ENCODE data around the gene ZBTB7A.

ZBTB7A gene

DNA sequence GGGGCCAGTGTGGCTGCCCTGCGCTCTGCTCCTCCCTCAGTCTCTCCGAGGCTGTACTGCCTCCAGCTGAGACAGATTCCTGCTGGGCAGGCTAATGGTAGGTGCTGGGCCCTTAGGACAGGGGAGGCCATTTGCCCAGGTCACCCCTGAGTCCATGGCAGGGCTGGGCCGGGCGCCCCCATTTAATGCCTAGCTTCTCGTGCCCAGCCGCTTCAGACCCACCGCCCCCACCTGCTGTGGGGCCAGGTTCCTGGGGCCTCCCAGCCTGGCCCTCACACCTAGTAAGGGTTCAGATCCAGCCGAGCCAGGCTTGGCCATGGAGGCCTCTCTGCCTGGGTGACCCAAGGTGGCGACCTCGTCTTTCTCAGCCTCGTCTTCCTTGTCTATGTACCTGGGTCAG lies 41.4 kb downstream of the ZBTB7A start:
- Histone ChIP-seq H2BK15ac (replicated peaks; ENCODE audit: low read depth) (no peak overlapping the region), H3K23ac (ENCODE audit: low read length) (no peak overlapping the region), H4K5ac (ENCODE audit: low read length) (no peak overlapping the region), H3K36me3 (ENCODE audit: control insufficient read depth, insufficient read depth, low read length) (no peaks in the 10 kb centered on the region), H3K18ac (ENCODE audit: low read length) (no peak overlapping the region), H4K8ac (ENCODE audit: low read depth, low read length) (no peak overlapping the region), H3K9ac (ENCODE audit: low read length) (no peak overlapping the region), H3K79me2 (ENCODE audit: control insufficient read depth, insufficient read depth, low read length) (peaks cover 4% of the 10 kb centered on the region), H3K4me3 (ENCODE audit: low read length) (no peak overlapping the region), H3K79me1 (ENCODE audit: low read length) (peaks cover 4% of the 10 kb centered on the region), H3K27me3 (ENCODE audit: insufficient read depth, low read length, poor library complexity) (no peaks in the 10 kb centered on the region), H3K4me2 (ENCODE audit: low read length) (no peak overlapping the region), H3K4ac (ENCODE audit: low read depth, low read length) (no peak overlapping the region), H3K27ac (ENCODE audit: low read depth, low read length) (no peak overlapping the region), H3K56ac (ENCODE audit: low read length) (no peak overlapping the region), H2BK5ac (ENCODE audit: low read length) (no peak overlapping the region), H2BK120ac (ENCODE audit: low read depth, low read length) (no peak overlapping the region), H2AK5ac (ENCODE audit: low read length) (no peak overlapping the region), H3K4me1 (ENCODE audit: control insufficient read depth, low read depth, low read length) (no peaks in the 10 kb centered on the region)
- DNase-seq: no peak
- no CpG with 5 or more reads among the region's 11 CpGs for WGBS (ENCODE audit: extremely low coverage, insufficient coverage, low lambda C conversion rate)

DNA sequence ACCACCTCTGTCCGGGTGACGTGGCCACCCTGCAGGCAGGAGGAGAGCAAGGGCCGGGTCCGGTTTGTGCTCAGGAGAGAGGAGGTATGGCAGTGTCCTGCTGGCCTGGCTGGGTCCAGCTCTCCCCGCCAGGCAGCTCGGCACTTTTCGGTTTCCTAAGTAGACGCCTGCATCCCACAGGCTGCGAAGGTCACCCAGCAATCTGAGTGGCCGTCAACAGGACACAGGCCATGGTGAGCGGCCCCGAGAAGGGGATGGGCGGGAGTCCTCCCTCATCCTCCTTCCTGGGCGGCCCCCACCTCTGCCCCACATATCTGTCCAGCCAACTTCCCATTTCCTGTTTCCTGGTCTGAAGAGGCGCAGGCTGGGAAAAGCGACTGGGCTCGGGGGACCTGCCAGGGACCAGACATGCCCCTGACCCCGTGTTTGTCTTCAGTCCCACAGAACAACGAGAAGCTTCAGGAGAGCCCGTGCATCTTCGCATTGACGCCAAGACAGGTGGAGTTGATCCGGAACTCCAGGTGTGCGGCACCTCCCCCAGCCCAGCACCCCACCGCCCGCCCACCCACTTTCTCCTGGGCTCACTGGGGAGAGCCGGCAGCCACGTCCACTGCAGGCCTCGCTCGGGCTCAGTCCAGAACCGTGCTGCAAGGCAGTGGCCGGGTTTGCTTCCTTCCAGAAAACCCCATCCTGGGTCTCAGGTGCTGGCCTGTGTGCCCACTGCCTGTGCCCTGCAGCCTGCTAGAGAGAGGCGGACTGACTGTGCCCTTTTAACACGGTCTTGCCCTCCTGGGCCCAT lies 42.9 kb downstream of the ZBTB7A start:
- no peak overlapping the region for H3K9ac ChIP-seq (ENCODE audit: low read length)
- H3K56ac ChIP-seq (ENCODE audit: low read length): no peak overlapping the region
- no peak overlapping the region for H3K4ac ChIP-seq (ENCODE audit: low read depth, low read length)
- no peak overlapping the region for H3K27ac ChIP-seq (ENCODE audit: low read depth, low read length)
- H3K79me2 ChIP-seq (ENCODE audit: control insufficient read depth, insufficient read depth, low read length): peaks cover 7% of the 10 kb centered on the region
- DNase-seq: no peak
- H3K36me3 ChIP-seq (ENCODE audit: control insufficient read depth, insufficient read depth, low read length): no peaks in the 10 kb centered on the region
- H3K4me3 ChIP-seq (ENCODE audit: low read length): no peak overlapping the region
- no CpG with 5 or more reads among the region's 34 CpGs for whole genome bisulfite sequencing (ENCODE audit: extremely low coverage, insufficient coverage, low lambda C conversion rate)
- no peaks in the 10 kb centered on the region for H3K27me3 ChIP-seq (ENCODE audit: insufficient read depth, low read length, poor library complexity)
- H2BK120ac ChIP-seq (ENCODE audit: low read depth, low read length): no peak overlapping the region
- H4K8ac ChIP-seq (ENCODE audit: low read depth, low read length): no peak overlapping the region
- H2AK5ac ChIP-seq (ENCODE audit: low read length): no peak overlapping the region
- no peak overlapping the region for H3K18ac ChIP-seq (ENCODE audit: low read length)
- H3K4me1 ChIP-seq (ENCODE audit: control insufficient read depth, low read depth, low read length): no peaks in the 10 kb centered on the region
- no peak overlapping the region for H4K5ac ChIP-seq (ENCODE audit: low read length)
- no peak overlapping the region for H3K23ac ChIP-seq (ENCODE audit: low read length)
- no peak overlapping the region for H2BK5ac ChIP-seq (ENCODE audit: low read length)
- H3K4me2 ChIP-seq (ENCODE audit: low read length): no peak overlapping the region
- H3K79me1 ChIP-seq (ENCODE audit: low read length): peaks cover 6% of the 10 kb centered on the region
- no peak overlapping the region for H2BK15ac ChIP-seq (replicated peaks; ENCODE audit: low read depth)

DNA sequence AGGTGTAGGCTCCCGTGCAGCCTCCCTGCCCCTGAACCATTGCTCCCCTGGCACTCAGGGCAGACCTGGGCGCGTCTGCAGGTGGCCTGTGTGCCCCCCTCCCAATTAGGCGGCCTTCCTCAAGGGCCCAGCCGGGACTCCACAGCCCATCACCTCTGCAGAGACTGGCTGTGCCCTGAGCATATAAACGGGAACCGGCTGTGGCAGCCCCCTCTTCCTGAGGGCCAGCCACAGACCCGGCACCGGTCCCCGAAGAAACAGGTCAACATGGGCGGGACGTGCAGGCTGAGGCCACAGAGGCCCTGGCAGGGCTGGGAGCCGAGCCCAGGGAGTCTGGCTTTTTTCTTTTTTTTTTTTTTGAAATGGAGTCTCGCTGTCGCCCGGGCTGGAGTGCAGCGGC lies 47.1 kb downstream of the ZBTB7A start:
- Histone ChIP-seq H3K36me3 (ENCODE audit: control insufficient read depth, insufficient read depth, low read length) (no peaks in the 10 kb centered on the region), H3K27ac (ENCODE audit: low read depth, low read length) (no peak overlapping the region), H2BK120ac (ENCODE audit: low read depth, low read length) (no peak overlapping the region), H3K79me1 (ENCODE audit: low read length) (peaks cover 12% of the 10 kb centered on the region), H2BK5ac (ENCODE audit: low read length) (no peak overlapping the region), H3K4me2 (ENCODE audit: low read length) (no peak overlapping the region), H3K4ac (ENCODE audit: low read depth, low read length) (no peak overlapping the region), H4K8ac (ENCODE audit: low read depth, low read length) (no peak overlapping the region), H4K5ac (ENCODE audit: low read length) (no peak overlapping the region), H3K18ac (ENCODE audit: low read length) (no peak overlapping the region), H3K56ac (ENCODE audit: low read length) (no peak overlapping the region), H3K79me2 (ENCODE audit: control insufficient read depth, insufficient read depth, low read length) (peaks cover 11% of the 10 kb centered on the region), H3K4me1 (ENCODE audit: control insufficient read depth, low read depth, low read length) (no peaks in the 10 kb centered on the region), H2BK15ac (replicated peaks; ENCODE audit: low read depth) (no peak overlapping the region), H3K9ac (ENCODE audit: low read length) (no peak overlapping the region), H2AK5ac (ENCODE audit: low read length) (no peak overlapping the region), H3K27me3 (ENCODE audit: insufficient read depth, low read length, poor library complexity) (no peaks in the 10 kb centered on the region), H3K4me3 (ENCODE audit: low read length) (no peak overlapping the region), H3K23ac (ENCODE audit: low read length) (no peak overlapping the region)
- DNase-seq: no peak
- WGBS (ENCODE audit: extremely low coverage, insufficient coverage, low lambda C conversion rate): no CpG with 5 or more reads among the region's 17 CpGs

DNA sequence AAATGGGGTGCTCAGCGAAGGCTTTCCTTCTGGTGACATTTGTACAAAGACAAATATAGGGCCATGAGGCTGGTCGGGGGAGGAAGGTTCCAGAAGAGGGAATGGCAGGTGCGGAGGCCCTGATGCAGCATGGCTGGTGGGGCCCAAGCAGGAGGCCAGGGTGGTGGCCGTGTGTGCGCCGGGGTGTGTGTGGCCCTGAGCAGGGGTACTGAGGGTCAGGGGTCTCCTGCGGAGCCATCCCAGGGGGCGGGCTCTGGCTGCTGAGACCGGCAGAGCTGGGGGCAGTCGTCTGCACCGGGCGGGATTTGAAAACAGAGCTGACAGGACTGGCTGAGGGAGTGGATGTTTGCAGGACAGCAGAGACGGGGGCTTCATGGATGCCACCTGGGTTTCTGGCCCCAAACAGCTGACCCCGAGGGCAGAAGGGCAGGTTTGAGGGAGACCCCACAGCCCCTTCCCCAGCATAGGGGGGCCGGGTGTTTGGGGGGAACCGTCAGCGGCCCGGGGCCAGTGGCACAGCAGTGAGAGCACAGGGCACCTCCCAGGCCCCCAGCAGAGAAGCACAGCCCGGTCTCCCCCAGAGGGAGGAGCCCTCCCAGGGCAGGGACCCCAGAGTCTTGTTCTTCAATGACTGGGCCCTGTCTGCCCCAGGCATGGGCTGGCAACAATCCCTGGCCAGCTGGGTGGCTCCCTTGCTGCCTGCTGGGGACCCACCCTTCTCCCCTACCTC lies 47.8 kb downstream of the ZBTB7A start:
- DNase-seq: no peak
- Histone ChIP-seq H3K4me3 (ENCODE audit: low read length) (no peak overlapping the region), H3K36me3 (ENCODE audit: control insufficient read depth, insufficient read depth, low read length) (no peaks in the 10 kb centered on the region), H2AK5ac (ENCODE audit: low read length) (no peak overlapping the region), H3K23ac (ENCODE audit: low read length) (no peak overlapping the region), H3K4ac (ENCODE audit: low read depth, low read length) (no peak overlapping the region), H2BK15ac (replicated peaks; ENCODE audit: low read depth) (no peak overlapping the region), H4K8ac (ENCODE audit: low read depth, low read length) (no peak overlapping the region), H2BK120ac (ENCODE audit: low read depth, low read length) (no peak overlapping the region), H3K56ac (ENCODE audit: low read length) (no peak overlapping the region), H2BK5ac (ENCODE audit: low read length) (no peak overlapping the region), H3K79me1 (ENCODE audit: low read length) (peaks cover 15% of the 10 kb centered on the region), H3K27ac (ENCODE audit: low read depth, low read length) (no peak overlapping the region), H3K79me2 (ENCODE audit: control insufficient read depth, insufficient read depth, low read length) (peaks cover 11% of the 10 kb centered on the region), H3K9ac (ENCODE audit: low read length) (no peak overlapping the region), H3K4me1 (ENCODE audit: control insufficient read depth, low read depth, low read length) (no peaks in the 10 kb centered on the region), H3K18ac (ENCODE audit: low read length) (no peak overlapping the region), H3K4me2 (ENCODE audit: low read length) (no peak overlapping the region), H4K5ac (ENCODE audit: low read length) (no peak overlapping the region), H3K27me3 (ENCODE audit: insufficient read depth, low read length, poor library complexity) (no peaks in the 10 kb centered on the region)
- WGBS (ENCODE audit: extremely low coverage, insufficient coverage, low lambda C conversion rate): no CpG with 5 or more reads among the region's 19 CpGs

DNA sequence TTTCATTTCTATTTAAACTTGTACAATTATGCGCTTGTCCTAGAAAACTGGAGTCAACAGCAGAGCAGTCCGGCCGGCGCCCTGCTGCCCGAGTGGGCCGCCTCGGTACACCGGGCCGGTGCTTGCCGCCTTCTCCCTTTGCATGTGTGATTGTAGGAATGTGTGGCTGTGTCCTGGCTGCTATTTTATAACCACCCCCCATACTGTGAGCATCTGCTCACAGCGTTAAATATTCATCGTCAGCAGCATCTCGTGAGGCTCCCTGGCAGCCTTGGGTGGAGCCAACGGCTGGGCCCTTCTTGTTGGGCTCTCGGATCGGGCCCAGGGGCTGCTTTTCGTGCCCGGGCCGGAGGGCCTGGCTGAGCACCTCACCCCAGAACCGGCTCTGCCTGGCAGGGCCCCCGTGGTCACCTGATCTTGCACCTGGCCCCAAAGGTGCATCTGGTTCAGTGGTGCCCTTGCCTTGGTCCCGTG lies 48.5 kb downstream of the ZBTB7A start:
- no peak overlapping the region for H2BK15ac ChIP-seq (replicated peaks; ENCODE audit: low read depth)
- peaks cover 11% of the 10 kb centered on the region for H3K79me2 ChIP-seq (ENCODE audit: control insufficient read depth, insufficient read depth, low read length)
- H4K8ac ChIP-seq (ENCODE audit: low read depth, low read length): no peak overlapping the region
- H3K4ac ChIP-seq (ENCODE audit: low read depth, low read length): no peak overlapping the region
- no peak for DNase-seq
- no peak overlapping the region for H2AK5ac ChIP-seq (ENCODE audit: low read length)
- no peak overlapping the region for H4K5ac ChIP-seq (ENCODE audit: low read length)
- no peak overlapping the region for H3K18ac ChIP-seq (ENCODE audit: low read length)
- H3K79me1 ChIP-seq (ENCODE audit: low read length): peaks cover 13% of the 10 kb centered on the region
- WGBS (ENCODE audit: extremely low coverage, insufficient coverage, low lambda C conversion rate): no CpG with 5 or more reads among the region's 22 CpGs
- H3K4me1 ChIP-seq (ENCODE audit: control insufficient read depth, low read depth, low read length): no peaks in the 10 kb centered on the region
- H3K27me3 ChIP-seq (ENCODE audit: insufficient read depth, low read length, poor library complexity): no peaks in the 10 kb centered on the region
- no peak overlapping the region for H2BK5ac ChIP-seq (ENCODE audit: low read length)
- no peak overlapping the region for H3K23ac ChIP-seq (ENCODE audit: low read length)
- peaks cover 2% of the 10 kb centered on the region for H3K36me3 ChIP-seq (ENCODE audit: control insufficient read depth, insufficient read depth, low read length)
- no peak overlapping the region for H3K9ac ChIP-seq (ENCODE audit: low read length)
- H3K56ac ChIP-seq (ENCODE audit: low read length): no peak overlapping the region
- H2BK120ac ChIP-seq (ENCODE audit: low read depth, low read length): no peak overlapping the region
- no peak overlapping the region for H3K4me3 ChIP-seq (ENCODE audit: low read length)
- H3K27ac ChIP-seq (ENCODE audit: low read depth, low read length): no peak overlapping the region
- H3K4me2 ChIP-seq (ENCODE audit: low read length): no peak overlapping the region

Measured in mesendoderm (in vitro differentiated cells).